ENCODE results near the gene NFATC1. TPM values are rescaled to one million over a fixed set of nuclear protein-coding genes. Genes with fewer than 3 reads are reported as not detected.
A peak's percentile ranks its signal among the peaks of the same experiment; 100 is the strongest.

The NFATC1 gene
- total RNA-seq, 1 donor from 2014 or later, result 8.1 TPM

DNA sequence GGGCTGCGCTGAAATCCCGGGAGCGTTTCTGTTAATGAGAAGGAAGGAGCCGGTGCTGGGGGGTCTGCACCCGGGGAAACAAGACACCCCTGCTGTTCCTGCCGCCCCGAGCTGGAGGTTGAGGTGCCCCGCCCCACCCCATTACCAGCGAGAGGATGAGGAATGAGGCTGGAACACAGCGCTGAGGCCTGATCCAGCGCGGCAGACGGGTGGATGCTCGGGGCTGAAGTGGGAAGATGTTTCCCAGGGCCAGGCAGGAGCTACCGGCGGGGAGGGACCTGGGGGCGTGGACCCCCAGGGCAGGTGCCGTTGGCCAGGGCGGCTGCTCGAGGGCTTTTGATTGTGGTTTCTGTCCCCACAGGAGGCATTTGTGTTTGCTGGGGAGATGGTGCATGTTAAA lies 149.5 kb downstream of the NFATC1 start:
- H3K27me3 Mint-ChIP-seq (ENCODE audit: unreplicated experiment), result peaks cover 8% of the 10 kb centered on the region
- H3K4me3 Mint-ChIP-seq (ENCODE audit: unreplicated experiment), result no peak overlapping the region
- H3K36me3 Mint-ChIP-seq (ENCODE audit: unreplicated experiment), result no peaks in the 10 kb centered on the region
- H3K27ac Mint-ChIP-seq (ENCODE audit: unreplicated experiment), result no peak overlapping the region
- DNase-seq (ENCODE audit: extremely low spot score, unreplicated experiment), result no peak
- TF ChIP-seq CTCF (IDR thresholded peaks at IDR 0.05), result no peak
- H3K9me3 Mint-ChIP-seq (ENCODE audit: unreplicated experiment), result peaks cover 4% of the 10 kb centered on the region
- H3K4me1 Mint-ChIP-seq (ENCODE audit: unreplicated experiment), result no peaks in the 10 kb centered on the region

DNA sequence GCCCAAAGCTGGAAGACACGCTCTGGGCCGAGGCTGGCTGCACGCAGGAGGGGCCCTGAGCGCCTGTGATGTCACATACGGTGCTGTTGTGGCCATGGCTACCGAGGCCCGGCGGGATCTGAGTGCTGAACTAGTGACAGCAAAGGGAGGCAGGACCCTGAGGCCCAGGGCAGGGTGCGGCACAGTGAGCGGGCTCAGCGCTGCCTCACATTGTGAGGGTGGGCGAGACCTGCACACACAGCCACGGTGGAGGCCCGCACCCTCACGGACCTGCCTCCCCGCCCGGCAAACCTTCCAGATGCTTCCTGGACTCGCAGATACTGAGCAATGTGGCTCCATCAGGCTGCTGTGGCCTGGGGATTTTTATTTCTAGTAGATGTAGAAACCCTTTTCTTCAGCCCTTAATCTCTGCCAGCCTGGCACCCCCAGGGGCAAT lies 150.0 kb downstream of the NFATC1 start:
- Mint-ChIP-seq H3K9me3 (ENCODE audit: unreplicated experiment) (peaks cover 4% of the 10 kb centered on the region), H3K4me3 (ENCODE audit: unreplicated experiment) (no peak overlapping the region), H3K4me1 (ENCODE audit: unreplicated experiment) (no peaks in the 10 kb centered on the region), H3K36me3 (ENCODE audit: unreplicated experiment) (no peaks in the 10 kb centered on the region), H3K27ac (ENCODE audit: unreplicated experiment) (no peak overlapping the region), H3K27me3 (ENCODE audit: unreplicated experiment) (peaks cover 4% of the 10 kb centered on the region)
- peak; percentile 83 for DNase-seq (ENCODE audit: extremely low spot score, unreplicated experiment)
- no peak for TF ChIP-seq CTCF (IDR thresholded peaks at IDR 0.05)

- Mint-ChIP-seq H3K4me1 (ENCODE audit: unreplicated experiment) (no peaks in the 10 kb centered on the region), H3K27me3 (ENCODE audit: unreplicated experiment) (no peaks in the 10 kb centered on the region), H3K4me3 (ENCODE audit: unreplicated experiment) (no peak overlapping the region), H3K27ac (ENCODE audit: unreplicated experiment) (no peak overlapping the region), H3K9me3 (ENCODE audit: unreplicated experiment) (peaks cover 4% of the 10 kb centered on the region), H3K36me3 (ENCODE audit: unreplicated experiment) (no peaks in the 10 kb centered on the region)
- TF ChIP-seq CTCF (IDR thresholded peaks at IDR 0.05), result no peak
- DNase-seq (ENCODE audit: extremely low spot score, unreplicated experiment), result peak; percentile 80
Observed at GRCh38 chr18:79546781-79547272, 151.1 kb downstream of the NFATC1 start.

DNA sequence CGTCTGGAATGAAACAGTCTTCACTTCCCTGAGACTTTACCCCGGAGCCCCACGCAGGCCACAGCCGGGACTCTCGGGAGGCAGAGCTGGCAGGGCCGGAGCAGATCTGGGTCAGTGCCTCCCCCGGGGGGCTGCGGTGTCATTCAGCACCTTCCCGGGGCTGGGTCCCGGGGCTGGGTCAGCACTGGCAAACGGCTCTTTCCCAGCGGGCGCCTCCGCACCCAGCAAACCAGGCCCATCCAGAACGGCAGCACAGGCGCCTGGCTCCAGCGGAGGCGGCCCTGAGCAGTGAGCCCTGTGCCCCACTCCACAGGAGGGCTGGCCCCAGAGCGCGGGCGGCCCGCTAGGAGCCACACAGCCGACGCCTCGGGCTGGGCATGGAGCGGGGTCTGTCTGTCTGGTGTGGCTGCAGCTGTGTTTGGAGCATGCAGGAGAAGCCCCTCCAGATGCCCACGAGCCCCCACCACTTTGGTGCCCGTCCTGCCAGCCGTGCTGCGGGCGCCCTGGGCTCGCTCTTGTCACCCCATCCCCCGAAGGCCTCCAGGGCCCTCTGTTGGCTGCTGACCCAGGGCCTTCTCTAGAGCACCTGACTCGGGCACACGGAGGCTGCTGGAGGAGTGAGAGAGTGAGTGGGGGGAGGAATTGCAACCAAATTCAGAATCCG lies 151.8 kb downstream of the NFATC1 start:
- H3K4me1 Mint-ChIP-seq (ENCODE audit: unreplicated experiment), result no peaks in the 10 kb centered on the region
- no peaks in the 10 kb centered on the region for H3K27me3 Mint-ChIP-seq (ENCODE audit: unreplicated experiment)
- H3K9me3 Mint-ChIP-seq (ENCODE audit: unreplicated experiment), result peaks cover 2% of the 10 kb centered on the region
- H3K27ac Mint-ChIP-seq (ENCODE audit: unreplicated experiment), result no peak overlapping the region
- H3K36me3 Mint-ChIP-seq (ENCODE audit: unreplicated experiment), result no peaks in the 10 kb centered on the region
- TF ChIP-seq CTCF (IDR thresholded peaks at IDR 0.05), result no peak
- DNase-seq (ENCODE audit: extremely low spot score, unreplicated experiment), result peak; percentile 84
- no peak overlapping the region for H3K4me3 Mint-ChIP-seq (ENCODE audit: unreplicated experiment)

GRCh38 chr18:79548077-79548450 lies 152.3 kb downstream of the NFATC1 start:
- no peak for TF ChIP-seq CTCF (IDR thresholded peaks at IDR 0.05)
- Mint-ChIP-seq H3K4me3 (ENCODE audit: unreplicated experiment) (no peak overlapping the region), H3K27ac (ENCODE audit: unreplicated experiment) (no peak overlapping the region), H3K9me3 (ENCODE audit: unreplicated experiment) (no peaks in the 10 kb centered on the region), H3K4me1 (ENCODE audit: unreplicated experiment) (no peaks in the 10 kb centered on the region), H3K27me3 (ENCODE audit: unreplicated experiment) (no peaks in the 10 kb centered on the region), H3K36me3 (ENCODE audit: unreplicated experiment) (no peaks in the 10 kb centered on the region)
- peak; percentile 85 for DNase-seq (ENCODE audit: extremely low spot score, unreplicated experiment)

All from osteocyte (in vitro differentiated cells).